HUDEP-2 (cell line): ENCODE measurements around the gene TRIM50.
"Not testable (repeated sequence)": the region's sequence is repeated elsewhere in the genome, so short reads cannot be mapped to it uniquely, and the experiment has no call there.

ENCODE experiments used
- DNase-seq, 76 experiments: peaks; one replicate each; lab custom pipeline; 2025; ENCODE audit not compliant: unreplicated experiment in 76 of 76; lab: John Stamatoyannopoulos, UW

The TRIM50 gene

DNA sequence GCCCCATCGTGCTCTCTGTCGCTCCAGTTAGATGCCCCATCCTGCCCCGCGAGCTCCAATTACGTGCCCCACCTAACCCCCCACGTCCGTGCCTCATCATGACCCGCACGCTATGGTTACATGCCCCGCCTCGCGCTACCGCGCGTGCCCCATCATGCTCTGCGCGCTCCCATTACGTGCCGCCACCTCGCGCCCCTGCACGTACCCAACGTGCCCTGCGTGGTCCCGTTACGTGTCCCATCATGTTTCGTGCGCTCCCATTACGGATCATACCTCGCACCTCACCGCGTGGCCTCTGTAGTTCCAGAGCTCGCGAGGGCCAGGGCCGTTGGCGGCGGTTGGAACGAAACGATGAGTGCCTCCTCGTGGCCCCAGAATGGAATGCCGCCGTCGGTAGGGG is at the start of gene TRIM50, which contains the start of gene FKBP6:
Gene TRIM50, minus strand, starts transcription at position 161 of the 400 bp plus-strand sequence. CDS start 3,295 bp downstream, outside the sequence.
Gene FKBP6, plus strand, starts transcription at position 240 of the 400 bp plus-strand sequence. CDS start 268 bp downstream, outside the sequence.
- not testable (repeated sequence) for DNase-seq

DNA sequence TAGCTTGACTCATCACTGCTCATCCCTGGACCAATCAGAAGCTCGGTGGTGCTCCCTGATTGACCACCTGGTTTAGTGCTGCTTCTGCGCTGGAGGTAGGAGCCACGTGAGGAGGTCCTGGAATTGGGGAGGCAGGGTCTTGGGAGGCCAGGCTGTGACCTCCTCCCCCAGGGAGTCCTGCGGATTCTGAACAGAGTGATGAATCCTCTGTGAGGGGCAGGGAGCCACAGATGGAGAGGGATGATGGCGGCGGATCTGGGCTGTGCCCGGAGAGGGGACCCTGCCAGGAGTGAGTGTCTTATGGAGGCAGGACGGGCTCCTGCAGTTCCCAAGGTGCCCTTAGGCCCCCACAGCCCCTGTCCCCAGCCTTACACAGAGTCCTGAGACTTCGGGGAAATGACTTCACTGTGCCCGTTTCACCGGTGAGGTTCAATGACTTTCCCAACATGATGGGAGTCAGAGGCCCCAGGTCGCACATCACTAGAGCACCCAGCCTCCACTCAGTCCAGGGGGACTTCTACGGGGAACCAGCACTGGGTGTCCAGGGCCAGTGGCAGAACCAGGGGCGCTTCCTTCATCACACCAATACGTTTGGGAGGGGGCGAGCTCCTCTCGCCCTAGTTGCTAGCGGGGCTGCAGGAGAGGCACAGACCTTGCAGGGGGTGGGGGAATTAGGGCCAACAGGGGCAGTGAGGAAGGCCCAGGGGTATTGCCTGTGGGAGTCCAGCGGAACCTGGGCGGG is 49.0 kb upstream of the TRIM50 start:
- DNase-seq, result no peak

- not testable (repeated sequence) for DNase-seq
Measured at GRCh38 chr7:73376262-73376661, 48.4 kb upstream of the TRIM50 start.

GRCh38 chr7:73373741-73374140 is 45.9 kb upstream of the TRIM50 start:
- no peak for DNase-seq

DNA sequence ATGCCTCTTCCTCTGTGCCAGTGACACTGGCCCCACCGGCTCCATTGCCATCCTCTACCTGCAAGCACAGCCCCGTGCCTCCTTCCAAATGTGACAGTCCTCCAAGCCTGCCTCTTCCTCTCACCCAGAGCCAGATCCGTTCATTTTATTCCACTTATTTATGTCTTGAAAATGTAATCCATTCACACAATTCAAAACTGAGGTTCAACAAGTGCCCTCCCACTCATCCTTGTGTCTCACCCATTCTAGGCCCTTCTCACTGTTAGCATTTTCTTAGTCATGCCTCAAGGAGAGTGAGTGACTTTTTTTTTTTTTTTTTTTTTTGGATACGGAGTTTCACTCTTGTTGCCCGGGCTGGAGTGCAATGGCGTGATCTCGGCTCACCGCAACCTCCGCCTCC is 41.7 kb upstream of the TRIM50 start:
- DNase-seq, result no peak

- DNase-seq, result no peak
Measured at GRCh38 chr7:73369009-73369408, 41.1 kb upstream of the TRIM50 start.

DNA sequence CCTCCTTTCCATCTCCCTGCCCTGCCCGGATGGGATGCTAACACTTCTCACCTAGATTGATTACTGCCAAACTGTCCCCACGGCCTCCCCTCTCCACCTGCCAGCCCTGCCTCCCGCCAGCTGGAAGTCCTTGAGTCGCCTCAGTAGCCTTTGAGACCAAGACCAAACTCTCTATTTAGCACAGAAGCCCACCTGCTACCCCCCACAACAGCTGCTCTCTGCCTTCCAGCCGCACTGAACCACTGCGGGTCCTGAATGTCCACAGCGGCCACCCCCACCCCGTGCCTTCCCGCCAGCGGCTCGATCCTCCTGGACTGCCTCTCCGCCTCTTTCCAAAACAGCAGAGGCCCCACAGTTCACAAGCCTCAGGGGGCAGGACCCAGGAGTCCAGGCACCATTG is 39.1 kb upstream of the TRIM50 start:
- no peak for DNase-seq

DNA sequence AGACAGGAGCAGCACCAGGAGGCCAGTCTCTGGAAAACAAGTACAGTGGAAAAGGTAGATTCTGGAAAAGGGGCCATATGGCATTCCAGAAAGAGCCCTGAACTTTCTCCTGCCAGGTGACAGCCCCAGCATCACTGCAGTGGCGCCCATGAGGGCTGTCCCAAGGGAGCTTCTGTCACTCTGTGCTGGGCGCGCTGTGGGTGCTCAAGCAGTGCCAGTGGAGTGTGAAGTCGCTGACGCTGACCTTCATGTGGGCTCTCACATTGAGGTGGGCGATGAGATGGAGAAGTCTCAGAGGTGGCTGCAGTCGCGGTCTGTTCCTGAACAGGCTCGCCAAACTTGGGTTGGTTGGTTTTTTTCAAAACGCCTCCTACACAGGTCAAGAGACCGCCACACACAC is 38.2 kb upstream of the TRIM50 start:
- DNase-seq, result no peak

DNA sequence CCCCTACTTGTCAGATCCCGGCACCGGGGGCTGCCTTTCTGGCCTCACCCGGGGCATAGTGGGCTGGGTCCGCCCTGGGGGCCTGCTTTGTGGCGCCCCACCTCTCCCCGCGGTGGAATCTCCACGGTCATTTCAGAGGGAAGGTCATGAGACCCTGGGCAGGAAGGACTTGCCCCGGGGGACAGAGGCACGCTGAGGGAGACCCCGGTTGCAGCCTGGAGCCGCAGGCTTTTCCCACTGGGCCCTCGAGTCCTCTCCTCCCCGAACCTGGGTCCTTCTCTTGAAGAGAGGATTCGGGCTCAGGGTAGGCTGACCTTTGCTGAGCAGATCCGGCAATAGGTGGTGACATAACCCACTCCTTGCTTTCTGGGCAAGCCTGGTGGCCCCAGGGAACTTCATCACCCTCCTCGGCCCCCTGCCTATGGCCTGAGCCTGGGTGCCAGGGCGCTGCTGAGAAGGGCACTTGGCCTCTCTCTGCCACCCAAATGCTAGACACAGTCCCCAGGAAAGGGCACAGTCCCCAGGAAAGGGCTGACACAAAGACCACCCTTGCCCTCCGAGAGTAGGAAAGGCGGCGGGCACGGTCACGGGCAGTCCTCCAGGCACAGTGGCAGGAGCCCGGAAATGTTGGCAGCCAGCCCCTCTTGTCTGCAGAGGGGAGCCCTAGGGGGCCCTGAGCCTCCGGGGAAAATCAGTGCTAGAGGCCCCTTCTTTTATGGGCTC is 36.3 kb upstream of the TRIM50 start:
- no peak for DNase-seq

DNA sequence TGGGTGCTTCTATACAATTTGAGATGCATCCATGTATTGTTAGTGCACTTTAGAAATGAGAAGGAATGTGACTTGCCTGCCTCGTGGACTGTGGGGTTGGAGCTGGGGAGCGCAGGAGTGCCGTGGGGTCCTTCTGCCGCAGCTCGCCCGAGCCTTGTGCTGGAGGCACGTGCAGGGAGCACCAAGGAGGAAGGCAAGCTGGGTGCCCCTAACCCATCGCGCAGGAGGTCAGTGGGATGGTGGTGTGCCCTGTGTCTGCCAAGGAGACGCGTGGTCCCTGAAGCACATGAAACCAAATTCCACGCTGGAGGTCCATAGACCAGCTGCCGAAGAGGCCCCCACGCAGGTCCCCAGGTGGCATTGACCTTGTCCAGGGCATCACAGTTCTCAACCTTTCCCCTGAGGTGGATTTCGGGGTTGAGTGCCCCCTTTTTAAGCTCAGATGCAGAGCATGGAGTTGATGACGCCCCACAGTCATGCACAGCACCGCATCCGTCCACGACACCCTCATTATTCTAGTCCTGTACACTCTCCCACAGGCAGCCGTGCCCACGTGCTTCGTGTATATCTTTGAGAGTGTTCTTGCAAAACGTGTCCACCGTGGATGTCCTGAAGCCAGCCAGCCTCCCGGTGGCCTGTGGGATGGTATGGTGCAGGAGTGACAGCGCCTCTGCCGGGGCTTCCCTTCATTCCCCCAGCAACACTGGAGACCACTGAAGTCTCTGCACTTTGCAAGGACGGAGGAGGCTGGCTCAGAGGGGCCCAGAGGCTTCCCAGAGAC is 35.5 kb upstream of the TRIM50 start:
- DNase-seq, result no peak

GRCh38 chr7:73360590-73360989 is 32.7 kb upstream of the TRIM50 start:
- DNase-seq, result not testable (repeated sequence)

- no peak for DNase-seq
Measured at GRCh38 chr7:73359746-73360375, 32.0 kb upstream of the TRIM50 start.

GRCh38 chr7:73359306-73359705 is 31.4 kb upstream of the TRIM50 start:
- DNase-seq, result no peak

DNA sequence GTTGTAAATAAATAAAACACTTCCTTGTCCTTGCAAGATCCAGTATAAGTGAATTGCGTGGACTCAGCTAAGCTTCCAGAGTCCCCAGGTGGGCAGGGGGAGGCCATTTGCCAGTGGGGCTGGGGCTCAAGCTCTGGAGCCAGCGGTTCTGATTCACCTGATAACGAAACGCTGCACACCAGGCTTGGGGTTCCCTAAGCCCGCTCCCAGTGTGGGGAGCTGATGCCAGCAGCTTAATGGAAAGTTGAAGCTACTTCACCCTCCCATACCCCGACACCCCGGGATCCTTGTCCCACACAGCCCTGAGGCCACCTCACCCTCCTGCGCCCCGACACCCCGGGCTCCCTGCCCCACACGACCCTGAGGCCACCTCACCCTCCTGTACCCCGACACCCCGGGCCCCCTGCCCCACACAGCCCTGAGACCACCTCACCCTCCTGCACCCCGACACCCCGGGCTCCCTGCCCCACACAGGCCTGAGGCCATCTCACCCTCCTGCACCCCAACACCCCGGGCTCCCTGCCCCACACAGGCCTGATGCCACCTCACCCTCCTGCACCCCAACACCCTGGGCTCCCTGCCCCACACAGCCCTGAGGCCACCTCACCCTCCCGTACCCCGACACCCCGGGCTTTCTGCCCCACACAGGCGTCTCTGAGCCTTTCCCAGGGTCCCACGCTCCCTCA is 30.9 kb upstream of the TRIM50 start:
- DNase-seq, result no peak

GRCh38 chr7:73356159-73356558 is 28.3 kb upstream of the TRIM50 start:
- no peak for DNase-seq

DNA sequence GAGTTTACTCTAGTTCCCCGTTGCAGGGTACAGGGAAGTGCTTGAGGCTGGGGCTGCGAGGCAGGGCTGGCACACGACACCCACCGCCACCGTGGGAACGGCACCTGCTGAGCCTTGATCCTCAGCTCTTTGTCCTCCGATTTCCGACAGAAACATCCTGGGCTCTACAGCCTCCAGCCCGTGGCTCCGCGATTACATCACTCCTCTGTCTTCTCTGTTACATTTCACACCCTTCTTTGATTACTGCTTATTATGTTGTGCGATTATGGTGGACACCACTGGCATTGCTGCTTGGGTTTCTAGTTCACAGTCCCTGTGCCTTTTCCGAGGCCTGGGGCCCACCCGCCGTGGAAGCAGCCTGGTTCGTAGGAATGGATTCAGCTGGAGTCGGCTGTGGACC is 26.9 kb upstream of the TRIM50 start:
- no peak for DNase-seq

- no peak for DNase-seq
Measured at GRCh38 chr7:73354196-73354595, 26.3 kb upstream of the TRIM50 start.

- no peak for DNase-seq
Measured at GRCh38 chr7:73353243-73353642, 25.4 kb upstream of the TRIM50 start.

GRCh38 chr7:73352784-73353183 is 24.9 kb upstream of the TRIM50 start:
- DNase-seq, result no peak

DNA sequence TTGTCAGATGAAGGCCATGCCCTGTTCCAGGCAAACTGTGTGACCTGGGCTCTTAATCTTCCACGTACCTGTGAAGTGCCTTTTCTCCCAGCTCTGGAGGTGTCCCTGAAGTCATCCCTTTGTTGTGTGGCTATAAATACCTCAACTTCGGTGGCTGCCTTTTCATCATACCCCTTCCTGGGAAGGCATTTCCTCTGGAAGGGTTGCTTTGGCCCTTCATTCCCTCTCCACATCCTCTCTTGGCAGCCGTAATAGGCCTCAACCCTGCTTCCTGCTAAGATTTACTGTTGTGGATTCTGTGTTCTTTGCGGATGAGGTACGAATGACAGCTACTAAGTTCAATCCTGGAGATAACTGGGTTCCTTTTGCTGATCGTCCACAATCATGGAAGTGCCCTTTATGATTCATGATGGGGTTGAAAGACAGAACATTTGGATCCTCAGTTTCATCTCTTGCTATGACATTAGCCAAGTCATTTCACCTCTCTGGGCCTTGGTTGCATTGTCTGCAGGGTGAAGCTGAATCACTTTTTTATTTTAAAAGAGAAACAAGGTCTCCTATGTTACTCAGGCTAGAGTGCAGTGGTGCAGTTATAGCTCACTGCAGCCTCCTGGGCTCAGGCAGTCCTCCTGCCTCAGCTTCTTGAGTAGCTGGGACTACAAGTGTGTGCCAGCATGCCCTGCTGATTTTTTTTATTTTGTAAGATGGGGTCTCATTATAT is 23.7 kb upstream of the TRIM50 start:
- DNase-seq, result no peak
